22Rv1 (cell line): ENCODE results near the gene GEMIN8.

Source experiments
- ZFX ChIP-seq: fragments of 450-650 bp; IDR thresholded peaks from 2 replicates; pipeline ENCODE4 v1.6.1; 2017; ENCODE audit warnings: antibody characterized with exemption, borderline replicate concordance
- TF ChIP-seq, protein P1 (sequence below): fragments of 450-650 bp; IDR thresholded peaks from 2 replicates; pipeline ENCODE4 v1.5.1; 2017; ENCODE audit warnings: mild to moderate bottlenecking

DNA sequence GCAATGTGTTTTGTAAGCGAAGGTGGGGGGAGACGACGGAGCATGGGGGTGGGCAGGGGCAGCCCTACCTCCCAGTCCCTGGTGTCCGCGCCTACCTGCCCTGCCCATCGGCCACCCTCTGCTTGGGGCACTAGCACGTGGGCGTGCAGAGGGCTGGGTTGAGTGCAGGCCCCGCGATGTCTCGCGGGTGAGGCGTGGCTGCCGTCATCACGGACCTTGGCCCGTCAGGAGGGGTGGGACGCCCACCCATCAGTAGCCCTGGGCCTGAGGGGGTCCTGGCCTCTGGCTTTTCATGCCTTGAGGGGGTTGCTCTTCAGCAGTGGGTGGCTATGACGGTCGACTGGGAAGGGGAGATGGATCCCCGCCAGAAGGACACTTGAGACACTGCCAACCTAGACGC, 36.1 kb upstream of the GEMIN8 start:
- TF ChIP-seq, protein P1, sequence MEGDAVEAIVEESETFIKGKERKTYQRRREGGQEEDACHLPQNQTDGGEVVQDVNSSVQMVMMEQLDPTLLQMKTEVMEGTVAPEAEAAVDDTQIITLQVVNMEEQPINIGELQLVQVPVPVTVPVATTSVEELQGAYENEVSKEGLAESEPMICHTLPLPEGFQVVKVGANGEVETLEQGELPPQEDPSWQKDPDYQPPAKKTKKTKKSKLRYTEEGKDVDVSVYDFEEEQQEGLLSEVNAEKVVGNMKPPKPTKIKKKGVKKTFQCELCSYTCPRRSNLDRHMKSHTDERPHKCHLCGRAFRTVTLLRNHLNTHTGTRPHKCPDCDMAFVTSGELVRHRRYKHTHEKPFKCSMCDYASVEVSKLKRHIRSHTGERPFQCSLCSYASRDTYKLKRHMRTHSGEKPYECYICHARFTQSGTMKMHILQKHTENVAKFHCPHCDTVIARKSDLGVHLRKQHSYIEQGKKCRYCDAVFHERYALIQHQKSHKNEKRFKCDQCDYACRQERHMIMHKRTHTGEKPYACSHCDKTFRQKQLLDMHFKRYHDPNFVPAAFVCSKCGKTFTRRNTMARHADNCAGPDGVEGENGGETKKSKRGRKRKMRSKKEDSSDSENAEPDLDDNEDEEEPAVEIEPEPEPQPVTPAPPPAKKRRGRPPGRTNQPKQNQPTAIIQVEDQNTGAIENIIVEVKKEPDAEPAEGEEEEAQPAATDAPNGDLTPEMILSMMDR = no peak
- TF ChIP-seq ZFX = no peak
